GM12864 (cell line): ENCODE results near the gene SLC41A2.
"Not testable (repeated sequence)": the region's sequence is repeated elsewhere in the genome, so short reads cannot be mapped to it uniquely, and the experiment has no call there.

Experiments
- DNase-seq: peaks from one replicate; pipeline ENCODE4 v3.0.0-alpha.2; 2011; ENCODE audit warnings: low read depth
- H3K4me3 ChIP-seq: 2 replicates; pipeline ENCODE4 v1.5.1; 2011; ENCODE audit warnings: mild to moderate bottlenecking, low read depth, low read length, control low read depth
- TF ChIP-seq, protein P1 (sequence below): IDR thresholded peaks from 2 replicates; pipeline ENCODE4 v1.5.1; 2011; ENCODE audit warnings: low read depth, mild to moderate bottlenecking, moderate library complexity, low read length, control low read depth, inconsistent platforms; ENCODE audit errors: missing control alignments

The SLC41A2 gene

DNA sequence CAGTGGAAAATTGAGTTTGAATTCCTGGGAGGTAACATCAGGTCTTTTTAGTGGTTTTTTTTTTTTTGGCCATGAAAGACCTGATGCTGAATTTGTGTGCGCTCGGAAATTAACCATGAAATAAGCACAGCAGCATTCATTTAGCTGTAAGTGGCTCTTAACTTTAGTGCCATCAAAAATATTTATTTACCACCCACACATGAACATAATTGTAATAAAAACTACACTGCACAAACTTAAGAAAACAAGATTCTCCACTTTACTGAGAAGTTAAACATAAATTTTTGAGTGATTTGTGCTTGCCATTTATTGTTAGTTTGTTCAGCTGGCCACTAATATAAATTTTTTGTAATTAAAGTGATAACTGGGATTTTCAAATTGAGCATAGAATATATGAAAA, 2.4 kb downstream of the SLC41A2 start:
- DNase-seq = no peak
- TF ChIP-seq, protein P1, sequence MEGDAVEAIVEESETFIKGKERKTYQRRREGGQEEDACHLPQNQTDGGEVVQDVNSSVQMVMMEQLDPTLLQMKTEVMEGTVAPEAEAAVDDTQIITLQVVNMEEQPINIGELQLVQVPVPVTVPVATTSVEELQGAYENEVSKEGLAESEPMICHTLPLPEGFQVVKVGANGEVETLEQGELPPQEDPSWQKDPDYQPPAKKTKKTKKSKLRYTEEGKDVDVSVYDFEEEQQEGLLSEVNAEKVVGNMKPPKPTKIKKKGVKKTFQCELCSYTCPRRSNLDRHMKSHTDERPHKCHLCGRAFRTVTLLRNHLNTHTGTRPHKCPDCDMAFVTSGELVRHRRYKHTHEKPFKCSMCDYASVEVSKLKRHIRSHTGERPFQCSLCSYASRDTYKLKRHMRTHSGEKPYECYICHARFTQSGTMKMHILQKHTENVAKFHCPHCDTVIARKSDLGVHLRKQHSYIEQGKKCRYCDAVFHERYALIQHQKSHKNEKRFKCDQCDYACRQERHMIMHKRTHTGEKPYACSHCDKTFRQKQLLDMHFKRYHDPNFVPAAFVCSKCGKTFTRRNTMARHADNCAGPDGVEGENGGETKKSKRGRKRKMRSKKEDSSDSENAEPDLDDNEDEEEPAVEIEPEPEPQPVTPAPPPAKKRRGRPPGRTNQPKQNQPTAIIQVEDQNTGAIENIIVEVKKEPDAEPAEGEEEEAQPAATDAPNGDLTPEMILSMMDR = no peak
- H3K4me3 ChIP-seq = no peak overlapping the region

DNA sequence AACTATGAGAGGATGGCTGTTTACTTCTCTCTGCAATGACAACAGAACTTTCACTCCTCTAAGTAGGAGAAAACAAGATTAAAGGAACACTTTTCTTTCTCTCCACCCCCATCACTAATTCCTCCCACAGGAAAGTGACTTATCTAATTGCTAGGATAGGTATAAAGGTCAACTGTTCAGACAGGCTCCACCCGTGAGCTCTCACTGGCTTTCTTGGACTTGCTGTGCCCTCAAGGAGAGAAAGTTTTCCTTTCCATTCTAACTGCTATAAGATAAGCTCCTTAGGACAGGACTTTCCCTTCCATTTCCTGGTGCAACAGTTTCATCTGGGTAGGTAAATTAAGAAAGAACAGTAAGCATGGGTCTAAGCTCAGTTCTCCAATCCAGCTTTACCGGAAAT, 4.8 kb downstream of the SLC41A2 start:
- H3K4me3 ChIP-seq = no peak overlapping the region
- TF ChIP-seq, protein P1 = no peak
- DNase-seq = no peak

DNA sequence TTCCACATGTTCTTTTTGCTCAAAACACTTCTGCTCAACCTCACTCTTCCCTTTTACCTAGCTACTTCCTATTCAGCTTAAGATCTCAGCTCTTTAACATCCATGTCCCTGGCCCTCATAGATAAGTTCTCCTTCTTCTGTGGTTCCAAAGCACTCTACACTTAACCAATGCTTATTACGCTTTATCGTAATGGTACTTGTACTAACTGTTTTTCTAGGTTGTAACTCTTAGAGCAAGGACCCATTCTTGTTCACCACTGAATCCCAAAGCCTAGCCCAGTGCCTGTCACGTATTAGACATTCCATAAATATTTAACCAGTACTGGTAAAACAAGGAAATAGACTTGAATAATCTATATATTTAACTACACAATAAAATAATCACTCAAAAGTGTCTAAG, 5.3 kb downstream of the SLC41A2 start:
- DNase-seq = no peak
- TF ChIP-seq, protein P1 = no peak
- H3K4me3 ChIP-seq = no peak overlapping the region

DNA sequence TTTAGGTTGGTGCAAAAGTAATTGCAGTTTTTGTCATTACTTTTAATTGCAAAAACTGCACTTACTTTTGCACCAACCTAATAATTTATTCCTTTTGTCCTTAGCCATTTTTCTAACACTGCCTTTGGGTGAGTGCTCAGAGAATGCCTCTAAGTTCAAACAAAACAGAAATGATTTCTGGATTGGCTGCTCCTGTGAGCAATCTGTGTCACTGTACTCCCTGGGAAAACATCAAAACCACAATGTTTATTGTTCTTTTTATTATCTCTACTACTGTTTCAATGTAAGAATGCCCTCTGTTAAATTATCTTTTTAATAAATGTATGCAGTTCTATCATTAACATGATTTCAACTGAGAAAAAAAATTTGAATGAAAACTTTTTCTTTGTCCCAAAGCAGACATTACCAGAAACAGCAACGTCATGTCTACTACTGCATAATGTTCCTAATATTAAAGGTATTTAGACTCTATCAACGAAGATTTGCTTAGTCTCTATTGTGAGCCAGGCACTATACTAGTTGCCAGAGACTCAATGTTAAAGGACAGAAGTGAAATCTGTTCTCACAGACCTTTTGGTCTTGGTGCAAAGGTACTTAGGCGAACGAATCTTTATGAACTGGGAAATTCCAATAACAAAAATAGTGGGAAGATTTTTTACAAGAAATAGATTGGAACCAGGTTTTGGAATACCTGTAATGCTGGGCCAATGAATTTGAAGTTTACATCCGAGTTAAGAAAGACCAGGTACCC, 6.2 kb downstream of the SLC41A2 start:
- no peak for DNase-seq
- H3K4me3 ChIP-seq = no peak overlapping the region
- TF ChIP-seq, protein P1 = no peak

DNA sequence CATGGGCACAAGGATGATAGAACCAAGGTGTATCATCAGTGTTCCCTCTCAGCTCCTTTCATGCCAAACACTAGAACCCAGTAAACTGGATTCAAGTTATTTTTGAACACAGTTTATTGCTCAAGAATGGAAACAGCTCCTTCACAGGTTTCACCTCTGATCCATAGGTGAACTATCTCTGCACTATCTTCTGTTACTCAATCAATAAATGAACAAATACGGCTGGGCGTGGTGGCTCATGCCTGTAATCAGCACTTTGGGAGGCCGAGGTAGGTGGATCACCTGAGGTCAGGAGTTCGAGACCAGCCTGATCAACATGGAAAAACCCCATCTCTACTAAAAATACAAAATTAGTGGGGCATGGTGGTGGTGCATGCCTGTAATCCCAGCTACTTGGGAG, 9.4 kb downstream of the SLC41A2 start:
- not testable (repeated sequence) for DNase-seq

DNA sequence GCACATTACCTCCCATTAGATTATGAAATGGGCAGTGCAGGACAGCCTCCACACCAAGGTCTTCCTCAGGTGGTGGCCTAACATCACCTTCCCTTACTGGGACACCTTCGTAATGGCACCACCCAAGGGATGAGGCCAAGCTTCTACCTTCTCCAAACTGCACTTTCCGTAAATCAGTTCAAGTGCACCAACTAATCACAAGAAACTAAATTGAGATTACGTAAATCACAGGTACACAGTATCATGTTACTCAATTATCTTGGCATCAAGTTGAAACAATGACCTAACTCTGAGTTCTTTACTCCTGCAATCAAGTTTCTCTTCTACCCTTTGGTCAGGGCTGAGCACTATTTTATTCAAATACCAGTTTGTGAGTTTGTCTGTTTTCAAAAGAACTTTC, 13.8 kb downstream of the SLC41A2 start:
- TF ChIP-seq, protein P1 = no peak
- H3K4me3 ChIP-seq = no peak overlapping the region
- no peak for DNase-seq

More for the DNA sequence above, 9.4 kb downstream of the SLC41A2 start:
- not testable (repeated sequence) for H3K4me3 ChIP-seq

DNA sequence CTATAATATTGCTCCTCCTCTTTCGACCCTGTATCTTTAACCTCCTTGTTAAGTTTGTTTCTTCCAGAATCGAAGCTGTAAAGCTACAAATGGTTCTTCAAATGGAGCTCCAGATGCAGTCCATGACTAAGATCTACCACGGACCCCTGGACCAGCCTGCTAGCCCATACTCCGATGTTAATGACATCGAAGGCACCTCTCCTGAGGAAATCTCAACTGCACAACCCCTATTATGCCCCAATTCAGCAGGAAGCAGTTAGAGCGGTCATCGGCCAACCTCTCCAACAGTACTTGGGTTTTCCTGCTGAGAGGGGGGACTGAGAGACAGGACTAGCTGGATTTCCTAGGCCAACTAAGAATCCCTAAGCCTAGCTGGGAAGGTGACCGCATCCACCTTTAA, 14.7 kb downstream of the SLC41A2 start:
- H3K4me3 ChIP-seq, DNase-seq: not testable (repeated sequence)

DNA sequence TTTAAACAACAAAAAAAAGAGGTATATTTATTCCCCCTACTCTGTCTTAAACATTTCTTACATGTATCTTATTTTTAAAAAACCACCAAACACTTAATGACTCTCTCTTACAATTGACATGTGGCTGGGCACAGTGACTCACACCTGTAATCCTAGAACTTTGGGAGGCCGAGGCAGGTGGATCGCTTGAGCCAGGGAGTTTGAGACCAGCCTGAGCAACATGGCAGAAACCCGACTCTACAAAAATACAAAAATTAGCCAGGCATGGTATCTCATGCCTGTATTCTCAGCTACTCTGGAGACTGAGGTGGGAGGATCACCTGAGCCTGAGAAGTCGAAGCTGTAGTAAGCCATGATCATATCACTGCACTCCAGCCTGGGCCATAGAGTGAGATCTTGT, 16.0 kb downstream of the SLC41A2 start:
- DNase-seq = no peak
- TF ChIP-seq, protein P1 = no peak
- no peak overlapping the region for H3K4me3 ChIP-seq
